GM19328 (cell line): ENCODE data around the gene S1PR4.
"Not testable (repeated sequence)": the region's sequence is repeated elsewhere in the genome, so short reads cannot be mapped to it uniquely, and the experiment has no call there.

ENCODE experiments used
- ATAC-seq: cut with Tn5 transposase; IDR thresholded peaks from one replicate; pipeline ENCODE4 v1.9.1; 2021; ENCODE audit warnings: mild to moderate bottlenecking, moderate library complexity; ENCODE audit not compliant: unreplicated experiment

The S1PR4 gene

GRCh38 chr19:3151563-3152418 lies 26.8 kb upstream of the S1PR4 start:
- ATAC-seq = no peak

GRCh38 chr19:3152419-3152780 lies 26.2 kb upstream of the S1PR4 start:
- no peak for ATAC-seq

- no peak for ATAC-seq
Measured at GRCh38 chr19:3153286-3154230, 25.0 kb upstream of the S1PR4 start.

- ATAC-seq = not testable (repeated sequence)
Measured at GRCh38 chr19:3154447-3154846, 24.1 kb upstream of the S1PR4 start.

GRCh38 chr19:3154957-3155736 lies 23.4 kb upstream of the S1PR4 start:
- ATAC-seq = no peak

GRCh38 chr19:3157096-3157845 lies 21.3 kb upstream of the S1PR4 start:
- no peak for ATAC-seq

GRCh38 chr19:3159565-3159964 lies 19.0 kb upstream of the S1PR4 start:
- ATAC-seq = no peak

- no peak for ATAC-seq
Measured at GRCh38 chr19:3160219-3160618, 18.4 kb upstream of the S1PR4 start.

- ATAC-seq = no peak
Measured at GRCh38 chr19:3161453-3161852, 17.1 kb upstream of the S1PR4 start.

GRCh38 chr19:3162418-3163229 lies 15.9 kb upstream of the S1PR4 start:
- no peak for ATAC-seq

GRCh38 chr19:3163230-3163886 lies 15.2 kb upstream of the S1PR4 start:
- ATAC-seq = no peak

- ATAC-seq = no peak
Measured at GRCh38 chr19:3163943-3164342, 14.6 kb upstream of the S1PR4 start.

- ATAC-seq = no peak
Measured at GRCh38 chr19:3167533-3168272, 10.9 kb upstream of the S1PR4 start.

GRCh38 chr19:3171894-3172672 lies 6.5 kb upstream of the S1PR4 start:
- no peak for ATAC-seq

- not testable (repeated sequence) for ATAC-seq
Measured at GRCh38 chr19:3172673-3173000, 5.9 kb upstream of the S1PR4 start.

GRCh38 chr19:3175781-3176714 lies 2.5 kb upstream of the S1PR4 start:
- no peak for ATAC-seq
